Measurements from ENCODE around the gene MUC2. TPM values are rescaled to one million over a fixed set of nuclear protein-coding genes. Genes with fewer than 3 reads are reported as not detected.

MUC2 gene
- total RNA-seq, 1 donor from 2014 or later: not detected

DNA sequence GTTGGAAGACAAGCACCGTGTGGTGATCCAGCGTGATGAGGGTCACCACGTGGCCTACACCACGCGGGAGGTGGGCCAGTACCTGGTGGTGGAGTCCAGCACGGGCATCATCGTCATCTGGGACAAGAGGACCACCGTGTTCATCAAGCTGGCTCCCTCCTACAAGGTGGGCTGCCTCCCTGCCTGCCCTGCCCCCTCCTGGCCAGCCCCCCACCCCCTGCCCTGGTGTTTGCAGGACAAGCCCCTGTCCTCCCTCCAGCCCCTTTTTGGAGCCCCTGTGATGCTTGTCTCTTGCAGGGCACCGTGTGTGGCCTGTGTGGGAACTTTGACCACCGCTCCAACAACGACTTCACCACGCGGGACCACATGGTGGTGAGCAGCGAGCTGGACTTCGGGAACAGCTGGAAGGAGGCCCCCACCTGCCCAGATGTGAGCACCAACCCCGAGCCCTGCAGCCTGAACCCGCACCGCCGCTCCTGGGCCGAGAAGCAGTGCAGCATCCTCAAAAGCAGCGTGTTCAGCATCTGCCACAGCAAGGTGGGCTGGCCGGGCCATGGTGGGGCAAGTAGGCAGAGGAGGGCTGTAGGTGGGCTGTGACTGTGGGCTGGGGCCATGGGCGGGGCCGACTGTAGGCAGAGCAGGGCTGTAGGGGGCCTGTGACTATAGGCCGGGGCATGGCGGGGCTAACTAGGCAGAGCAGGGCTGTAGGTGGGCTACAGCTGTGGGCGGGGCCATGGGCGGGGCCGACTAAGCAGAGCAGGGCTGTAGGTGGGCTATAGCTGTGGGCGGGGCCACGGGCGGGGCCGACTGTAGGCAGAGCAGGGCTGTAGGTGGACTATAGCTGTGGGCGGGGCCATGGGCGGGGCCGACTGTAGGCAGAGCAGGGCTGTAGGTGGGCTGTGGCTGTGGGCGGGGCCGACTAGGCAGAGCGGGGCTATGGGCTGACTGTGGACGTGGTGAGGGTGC lies 13.6 kb downstream of the MUC2 start:
- no peak for DNase-seq

DNA sequence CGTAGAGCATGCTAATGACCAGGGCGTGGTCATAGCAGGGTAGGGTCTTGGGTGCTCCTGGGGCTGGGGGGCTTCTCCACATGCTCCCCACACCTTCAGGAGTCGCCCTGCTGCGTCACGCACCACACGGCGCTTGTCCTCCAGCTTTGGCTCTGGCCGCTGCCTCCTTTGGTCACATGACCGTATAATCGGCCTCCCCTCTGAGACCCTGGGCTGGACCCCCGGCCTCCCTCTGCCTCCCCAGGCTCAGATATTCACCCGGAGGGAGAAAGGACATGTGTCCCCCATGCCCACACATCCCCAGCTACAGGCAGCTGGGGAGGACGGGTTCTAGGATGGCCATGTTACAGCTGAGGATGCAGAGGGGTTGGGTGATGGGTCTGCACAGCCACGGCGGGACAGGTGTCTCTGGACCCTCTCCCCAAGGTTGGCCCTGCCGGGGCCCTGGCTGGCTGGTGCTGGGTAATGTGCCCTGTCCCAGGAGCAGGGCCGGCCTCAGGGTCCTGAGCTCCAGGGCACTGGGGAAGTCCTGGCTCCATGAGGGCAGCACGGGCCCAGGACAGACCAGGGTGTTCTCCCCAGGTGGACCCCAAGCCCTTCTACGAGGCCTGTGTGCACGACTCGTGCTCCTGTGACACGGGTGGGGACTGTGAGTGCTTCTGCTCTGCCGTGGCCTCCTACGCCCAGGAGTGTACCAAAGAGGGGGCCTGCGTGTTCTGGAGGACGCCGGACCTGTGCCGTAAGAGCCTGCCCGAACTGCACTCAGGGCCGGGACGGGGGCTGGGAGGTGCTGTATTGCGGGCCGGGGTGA lies 14.5 kb downstream of the MUC2 start:
- DNase-seq: no peak

- no peak for DNase-seq
These were observed 15.3 kb downstream of the MUC2 start for GRCh38 chr11:1089738-1090599.

GRCh38 chr11:1090600-1091331 lies 16.1 kb downstream of the MUC2 start:
- DNase-seq: no peak

- DNase-seq: no peak
These were observed 16.8 kb downstream of the MUC2 start for GRCh38 chr11:1091332-1092083.

DNA sequence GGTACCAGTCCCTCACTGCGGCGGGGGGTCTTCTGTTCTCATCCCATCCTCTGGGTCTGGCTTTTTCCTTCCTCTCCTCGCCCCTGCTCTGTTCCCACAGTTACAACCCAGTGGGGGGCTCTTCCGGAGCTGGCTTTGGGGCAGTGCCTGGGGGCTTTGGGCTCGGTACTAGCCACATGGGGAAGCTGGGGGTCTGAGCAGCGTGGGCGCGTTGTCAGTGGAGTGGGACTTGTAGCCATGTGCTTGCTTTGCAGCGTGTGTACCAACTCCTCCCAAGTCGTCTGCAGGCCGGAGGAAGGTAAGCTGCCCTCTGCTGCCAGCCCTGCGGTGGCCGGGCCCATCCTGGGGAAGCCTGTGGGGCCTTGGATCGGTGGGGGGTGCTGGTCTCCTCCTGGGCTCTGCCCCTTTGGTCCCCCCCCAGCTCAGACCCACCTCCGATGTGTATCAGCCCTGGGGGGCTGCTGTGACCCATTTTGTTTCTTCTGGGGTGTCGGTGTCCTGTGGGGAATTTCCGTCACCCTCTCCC lies 17.5 kb downstream of the MUC2 start:
- DNase-seq: no peak

DNA sequence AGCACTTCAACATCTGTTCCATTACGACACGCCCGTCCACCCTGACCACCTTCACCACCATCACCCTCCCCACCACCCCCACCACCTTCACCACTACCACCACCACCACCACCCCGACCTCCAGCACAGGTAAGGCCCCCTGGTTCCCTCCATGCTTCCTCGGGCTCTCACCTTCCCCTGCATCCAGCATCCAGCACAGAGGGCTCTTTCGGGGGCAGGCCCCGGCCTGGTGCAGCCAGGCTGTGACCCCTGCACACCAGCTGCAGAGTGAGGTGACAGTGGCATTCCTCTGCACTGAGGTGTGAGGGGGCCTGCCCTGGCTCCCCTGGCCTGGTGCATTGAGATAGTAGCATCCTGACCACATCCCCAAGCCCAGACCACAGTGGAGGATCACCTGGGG lies 18.2 kb downstream of the MUC2 start:
- no peak for DNase-seq

- DNase-seq: no peak
These were observed 25.1 kb downstream of the MUC2 start for GRCh38 chr11:1099519-1100355.

GRCh38 chr11:1100417-1101245 lies 26.0 kb downstream of the MUC2 start:
- no peak for DNase-seq

GRCh38 chr11:1101318-1102089 lies 26.8 kb downstream of the MUC2 start:
- DNase-seq: no peak

- no peak for DNase-seq
These were observed 27.7 kb downstream of the MUC2 start for GRCh38 chr11:1102221-1102971.

DNA sequence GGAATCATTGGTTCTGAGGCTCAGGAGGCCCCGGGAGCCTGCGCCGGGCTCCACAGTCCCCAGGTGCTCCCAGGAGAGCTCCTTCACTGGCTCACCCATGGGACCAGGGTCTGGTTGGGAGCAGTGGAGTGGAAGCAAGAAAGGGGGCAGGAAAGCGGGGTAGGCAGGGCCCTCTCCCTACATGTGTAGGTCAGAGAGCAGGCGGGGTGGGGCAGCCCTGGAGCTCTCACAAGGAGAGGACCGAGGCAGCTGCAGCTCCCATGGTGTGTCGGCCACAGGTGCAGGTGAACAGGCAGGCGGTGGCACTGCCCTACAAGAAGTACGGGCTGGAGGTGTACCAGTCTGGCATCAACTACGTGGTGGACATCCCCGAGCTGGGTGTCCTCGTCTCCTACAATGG lies 28.3 kb downstream of the MUC2 start:
- DNase-seq: no peak

DNA sequence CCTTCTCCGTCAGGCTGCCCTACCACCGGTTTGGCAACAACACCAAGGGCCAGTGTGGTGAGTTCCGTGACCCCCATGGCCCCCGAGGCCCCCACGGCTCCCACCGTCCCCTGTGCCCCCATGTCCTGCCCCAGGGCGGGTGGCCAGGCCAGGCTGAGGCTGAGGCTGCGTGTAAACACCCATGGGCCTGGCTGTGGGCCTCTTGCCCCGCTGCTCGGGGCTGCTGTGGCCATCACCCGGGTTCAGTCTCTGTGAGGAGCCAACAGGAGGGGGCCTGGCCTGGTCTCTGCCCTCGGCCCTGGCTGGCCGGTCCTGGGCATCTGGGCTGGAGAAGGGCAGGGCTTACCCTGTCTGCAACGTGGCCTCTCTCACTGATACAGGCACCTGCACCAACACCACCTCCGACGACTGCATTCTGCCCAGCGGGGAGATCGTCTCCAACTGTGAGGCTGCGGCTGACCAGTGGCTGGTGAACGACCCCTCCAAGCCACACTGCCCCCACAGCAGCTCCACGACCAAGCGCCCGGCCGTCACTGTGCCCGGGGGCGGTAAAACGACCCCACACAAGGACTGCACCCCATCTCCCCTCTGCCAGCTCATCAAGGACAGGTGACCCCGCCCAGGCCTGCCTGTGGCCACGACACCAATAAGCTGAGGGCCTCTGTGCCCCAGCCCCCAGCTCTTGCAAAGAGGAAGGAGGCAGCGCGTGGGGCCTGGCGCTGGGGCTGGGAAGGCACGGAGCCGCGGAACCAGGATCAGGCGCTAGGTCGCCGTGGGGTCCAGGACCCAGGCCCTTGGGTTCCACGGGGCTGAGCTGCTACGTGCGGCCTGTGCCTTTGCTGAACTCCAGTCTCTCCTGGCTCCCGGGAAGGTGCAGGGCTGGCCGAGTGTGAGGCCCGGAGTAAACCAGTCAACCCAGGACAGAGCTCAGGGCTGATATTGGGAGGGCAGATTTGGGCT lies 29.0 kb downstream of the MUC2 start:
- no peak for DNase-seq

GRCh38 chr11:1104411-1105182 lies 29.9 kb downstream of the MUC2 start:
- DNase-seq: no peak

GRCh38 chr11:1105183-1105565 lies 30.5 kb downstream of the MUC2 start:
- no peak for DNase-seq

All from occipital lobe (tissue), 2 donors.